ENCODE data around the gene FZD1.

DNA sequence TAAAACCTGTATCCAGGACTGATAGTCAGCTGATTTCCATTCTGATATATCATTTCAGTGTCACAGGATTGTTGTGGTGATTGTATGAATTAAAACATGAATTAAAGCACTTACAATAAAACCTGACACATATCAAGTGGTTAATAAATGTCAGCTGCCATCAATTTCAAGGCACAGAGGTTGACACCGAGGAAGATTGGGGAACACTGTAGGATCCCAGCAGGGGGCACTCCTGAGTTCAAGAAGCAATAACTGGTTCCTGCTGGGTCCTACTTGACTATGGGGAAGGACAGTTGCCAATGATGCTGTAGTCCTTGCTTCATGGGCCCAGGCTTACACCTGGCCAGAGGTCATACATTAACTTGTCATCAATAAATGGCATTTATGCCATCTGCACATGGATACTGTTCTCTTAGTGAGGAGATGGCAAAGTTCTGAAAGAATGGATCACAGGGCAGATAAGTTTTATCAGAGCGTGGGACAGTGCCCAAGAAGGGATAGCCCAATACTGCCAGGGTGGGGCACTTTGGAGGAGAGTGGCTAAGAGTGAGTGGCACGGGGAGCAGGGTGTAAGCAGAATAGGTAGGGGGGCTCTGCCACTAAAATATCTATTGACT lies 24.1 kb downstream of the FZD1 start:
- TF ChIP-seq, protein P1, sequence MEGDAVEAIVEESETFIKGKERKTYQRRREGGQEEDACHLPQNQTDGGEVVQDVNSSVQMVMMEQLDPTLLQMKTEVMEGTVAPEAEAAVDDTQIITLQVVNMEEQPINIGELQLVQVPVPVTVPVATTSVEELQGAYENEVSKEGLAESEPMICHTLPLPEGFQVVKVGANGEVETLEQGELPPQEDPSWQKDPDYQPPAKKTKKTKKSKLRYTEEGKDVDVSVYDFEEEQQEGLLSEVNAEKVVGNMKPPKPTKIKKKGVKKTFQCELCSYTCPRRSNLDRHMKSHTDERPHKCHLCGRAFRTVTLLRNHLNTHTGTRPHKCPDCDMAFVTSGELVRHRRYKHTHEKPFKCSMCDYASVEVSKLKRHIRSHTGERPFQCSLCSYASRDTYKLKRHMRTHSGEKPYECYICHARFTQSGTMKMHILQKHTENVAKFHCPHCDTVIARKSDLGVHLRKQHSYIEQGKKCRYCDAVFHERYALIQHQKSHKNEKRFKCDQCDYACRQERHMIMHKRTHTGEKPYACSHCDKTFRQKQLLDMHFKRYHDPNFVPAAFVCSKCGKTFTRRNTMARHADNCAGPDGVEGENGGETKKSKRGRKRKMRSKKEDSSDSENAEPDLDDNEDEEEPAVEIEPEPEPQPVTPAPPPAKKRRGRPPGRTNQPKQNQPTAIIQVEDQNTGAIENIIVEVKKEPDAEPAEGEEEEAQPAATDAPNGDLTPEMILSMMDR (IDR thresholded peaks at IDR 0.05): peak; percentile 86
- no peak for TF ChIP-seq ZFX (IDR thresholded peaks at IDR 0.05; ENCODE audit: borderline replicate concordance)
